ENCODE results near the gene RAP1GAP2.
"Not testable (repeated sequence)": the region's sequence is repeated elsewhere in the genome, so short reads cannot be mapped to it uniquely, and the experiment has no call there.

RAP1GAP2 gene

DNA sequence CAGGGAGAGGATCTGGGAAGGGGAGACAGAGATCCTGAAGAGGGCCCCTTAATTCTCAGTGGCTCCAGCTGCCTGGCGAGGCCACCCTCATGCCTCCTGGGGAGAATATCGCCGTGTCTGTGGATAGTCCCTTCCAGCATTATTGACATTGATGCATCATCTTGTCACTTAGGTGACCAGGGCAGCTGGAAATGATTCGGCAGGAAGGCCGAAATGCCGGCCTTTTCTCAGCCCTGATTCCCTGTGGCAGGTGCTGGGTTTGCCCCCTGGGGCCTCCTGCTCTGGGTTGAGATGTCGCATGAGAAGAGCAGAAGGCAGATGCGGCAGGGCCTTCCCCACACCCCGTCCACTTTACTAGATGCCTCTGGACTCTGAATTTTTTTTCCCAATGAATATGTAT, 89.5 kb downstream of the RAP1GAP2 start:
- no peak for DNase-seq

DNA sequence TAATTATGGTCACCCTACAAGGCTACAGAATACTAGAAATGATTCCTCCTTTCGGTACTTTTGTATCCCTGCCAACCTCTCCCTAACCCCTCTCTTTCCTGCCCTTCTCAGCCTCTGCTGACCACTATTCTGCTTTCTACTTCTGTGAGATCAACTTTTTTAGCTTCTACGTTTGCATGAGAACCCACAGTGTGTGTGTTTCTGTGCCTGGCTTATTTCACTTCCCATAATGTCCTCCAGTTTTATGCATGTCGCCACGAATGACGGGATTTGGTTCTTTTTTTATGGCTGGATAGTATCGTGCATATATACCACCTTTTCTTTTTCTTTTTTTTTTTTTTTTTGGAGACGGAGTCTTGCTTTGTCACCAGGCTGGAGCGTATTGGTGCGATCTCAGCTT, 92.1 kb downstream of the RAP1GAP2 start:
- no peak for DNase-seq

DNA sequence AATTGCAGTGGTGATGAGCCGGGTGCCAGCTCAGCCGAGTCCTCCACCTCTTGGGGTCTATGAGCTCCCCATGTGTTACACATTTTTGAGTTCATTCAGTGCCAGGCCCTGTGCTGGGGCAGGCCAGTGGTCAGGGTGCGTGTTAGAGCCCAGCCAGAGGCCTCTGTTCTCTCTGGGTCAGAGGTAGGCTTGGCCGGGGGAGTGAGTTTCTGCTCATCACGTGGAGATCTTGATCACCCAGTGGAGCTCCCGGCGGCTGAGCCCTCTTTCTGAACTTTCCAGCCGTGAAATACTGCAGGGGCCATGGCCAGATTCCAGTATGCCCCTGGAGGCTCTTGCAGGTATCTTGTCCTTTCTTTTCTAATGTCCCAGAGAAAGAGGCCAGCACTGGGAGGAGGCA, 93.0 kb downstream of the RAP1GAP2 start:
- DNase-seq = no peak

DNA sequence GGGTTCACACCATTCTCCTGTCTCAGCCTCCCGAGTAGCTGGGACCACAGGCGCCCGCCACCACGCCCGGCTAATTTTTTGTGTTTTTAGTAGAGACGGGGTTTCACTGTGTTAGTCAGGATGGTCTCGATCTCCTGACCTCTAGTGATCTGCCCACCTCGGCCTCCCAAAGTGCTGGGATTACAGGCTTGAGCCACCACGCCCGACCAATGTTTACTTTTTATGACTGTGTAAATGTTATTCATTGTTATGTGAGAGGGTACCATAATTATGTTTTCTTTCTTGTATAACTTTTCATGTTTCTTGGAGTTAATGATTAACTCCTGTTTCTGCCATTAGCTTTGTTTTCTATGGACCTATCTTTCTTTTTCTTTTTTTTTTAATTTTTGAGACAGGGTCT, 94.5 kb downstream of the RAP1GAP2 start:
- not testable (repeated sequence) for DNase-seq

DNA sequence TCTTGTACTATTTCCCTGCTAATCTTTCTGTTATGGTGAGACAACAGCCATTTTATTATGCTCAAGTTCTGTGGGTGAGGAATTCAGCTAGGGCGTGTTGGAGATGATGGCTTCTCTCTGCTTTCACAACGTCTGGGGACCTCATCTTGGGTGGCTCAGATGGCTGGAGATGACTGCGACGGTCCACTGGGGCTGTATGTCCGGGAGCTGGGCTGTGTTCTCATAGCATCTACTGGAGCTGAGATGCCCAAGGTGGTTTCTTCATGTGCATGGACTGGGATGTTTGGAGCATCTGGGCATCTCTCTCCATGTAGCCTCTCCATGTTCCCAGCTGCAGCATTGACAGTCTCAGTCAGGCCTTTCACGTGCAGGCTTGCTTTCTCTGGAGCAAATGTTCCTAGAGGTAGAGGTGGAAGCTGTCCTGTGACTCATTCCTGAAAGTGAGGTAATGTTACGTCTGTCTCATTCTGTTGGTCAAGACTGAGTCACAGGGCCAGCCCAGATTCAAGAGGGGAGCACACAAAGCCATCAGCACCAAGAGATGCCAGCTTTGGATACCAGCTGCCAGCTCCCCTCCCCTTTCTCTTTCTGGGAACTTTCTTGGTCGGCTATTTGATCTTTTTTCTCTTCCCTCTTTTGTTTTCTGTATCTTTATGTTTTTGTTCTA, 96.2 kb downstream of the RAP1GAP2 start:
- no peak for DNase-seq

DNA sequence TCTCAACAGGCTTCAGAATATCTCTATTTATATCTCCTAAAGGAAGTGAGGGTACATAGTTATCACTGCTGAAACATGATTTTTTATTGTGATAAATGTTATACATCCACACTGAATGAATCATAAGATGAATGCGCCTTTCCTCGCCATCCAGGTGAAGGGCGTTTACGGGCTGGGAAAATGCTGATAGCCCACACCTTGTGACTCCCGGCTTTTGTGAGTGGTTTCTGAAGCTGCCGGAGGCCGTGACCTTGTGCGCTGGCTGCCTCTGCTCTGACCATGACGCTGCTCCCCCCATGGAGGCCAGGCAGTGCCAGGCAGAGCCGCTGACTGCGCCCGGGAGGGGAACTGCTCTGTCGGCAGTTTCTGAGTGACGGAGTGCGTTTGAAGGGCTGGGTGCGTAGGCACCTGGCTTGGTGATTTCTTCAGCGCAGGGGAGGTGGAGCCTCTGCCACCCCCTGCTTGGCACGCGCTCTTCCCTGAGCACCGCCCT, 97.2 kb downstream of the RAP1GAP2 start:
- no peak for DNase-seq

DNA sequence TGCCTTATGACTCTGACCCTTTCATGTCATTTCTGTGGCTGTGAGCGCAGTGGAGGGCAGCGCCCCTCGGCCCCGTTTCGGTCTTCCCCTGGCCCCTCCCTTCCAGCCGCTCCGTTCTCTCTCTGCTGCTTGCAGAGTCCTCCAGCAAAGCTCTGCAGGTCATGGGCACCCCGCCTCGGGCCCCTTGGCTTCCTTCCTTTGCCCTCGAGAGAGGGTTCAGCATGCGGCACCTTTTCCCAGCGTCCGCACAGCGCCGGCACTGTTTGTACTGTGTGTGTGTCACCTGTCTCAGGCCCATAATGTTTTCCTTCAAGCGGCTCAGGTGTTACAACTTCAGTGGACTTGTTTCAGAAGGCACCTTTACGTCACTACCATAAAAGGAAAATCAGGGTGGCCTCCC, 98.5 kb downstream of the RAP1GAP2 start:
- no peak for DNase-seq

DNA sequence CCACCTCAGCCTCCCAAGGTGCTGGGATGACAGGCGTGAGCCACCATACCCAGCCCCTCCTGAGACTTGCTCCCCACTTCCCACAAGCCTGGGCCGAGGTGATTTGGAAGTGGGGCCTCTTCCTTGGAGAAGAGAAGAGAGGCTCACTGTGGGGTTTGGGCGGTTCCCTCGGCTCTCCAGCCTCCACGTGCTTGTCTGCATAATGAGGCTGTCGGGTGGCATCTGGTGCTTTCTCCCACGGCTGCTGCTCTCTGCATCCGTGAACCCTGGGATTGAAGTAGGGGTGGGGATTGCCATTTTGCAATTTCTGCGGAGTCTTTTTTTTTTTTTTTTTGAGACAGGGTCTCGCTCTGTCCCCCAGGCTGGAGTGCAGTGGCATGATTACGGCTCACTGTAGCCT, 101.4 kb downstream of the RAP1GAP2 start:
- DNase-seq = no peak

DNA sequence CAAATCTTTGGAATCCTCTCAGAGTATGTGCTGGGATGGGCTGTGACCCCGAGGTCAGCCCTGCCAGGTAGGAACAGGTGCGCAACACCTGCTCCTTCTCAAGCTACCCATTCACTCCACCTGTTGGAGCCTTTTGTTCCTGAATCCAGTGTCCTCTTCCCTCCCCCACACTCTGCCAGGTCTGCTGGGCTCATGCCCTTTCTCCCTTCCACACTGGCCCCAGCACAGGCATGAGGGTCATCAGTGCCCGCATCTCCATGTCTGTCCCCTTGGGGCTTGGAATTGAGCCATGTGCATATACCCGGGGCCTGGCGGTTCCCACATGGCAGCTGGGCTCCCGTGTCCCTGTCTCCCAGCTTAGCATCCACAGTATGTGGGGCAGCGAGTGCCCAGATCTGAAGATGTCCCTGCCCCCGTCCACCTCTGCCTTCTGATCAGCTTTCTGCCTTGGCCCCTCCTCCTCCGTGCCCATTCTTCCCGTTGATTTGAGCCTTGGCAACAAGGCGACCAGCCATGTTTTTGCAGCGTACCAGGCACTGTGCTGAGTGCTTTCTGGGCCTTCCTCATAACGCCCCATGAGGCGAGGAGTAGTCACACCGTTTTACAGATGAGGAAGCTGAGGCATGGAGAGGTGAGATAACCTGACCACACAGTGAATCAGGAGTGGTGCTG, 102.2 kb downstream of the RAP1GAP2 start:
- no peak for DNase-seq

DNA sequence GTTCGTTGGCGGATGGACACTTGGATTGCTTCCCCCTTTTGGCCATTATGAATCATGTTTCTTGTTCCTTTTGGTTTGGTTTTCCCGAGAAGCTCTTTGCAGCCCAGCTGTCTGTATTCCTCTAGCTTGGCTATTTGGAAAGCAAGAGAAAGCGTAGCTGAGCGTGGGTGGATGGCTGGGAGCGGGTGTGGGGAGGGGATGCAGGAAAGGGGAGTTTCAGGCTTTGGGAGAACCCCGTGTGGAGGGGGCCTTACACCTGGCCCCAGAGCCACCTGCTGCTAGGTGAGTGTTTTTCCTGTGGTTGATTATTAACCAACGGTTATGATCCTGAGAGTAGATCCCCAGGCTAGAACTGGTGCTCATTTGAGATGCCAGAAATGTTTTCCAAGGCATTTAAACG, 103.7 kb downstream of the RAP1GAP2 start:
- no peak for DNase-seq

DNA sequence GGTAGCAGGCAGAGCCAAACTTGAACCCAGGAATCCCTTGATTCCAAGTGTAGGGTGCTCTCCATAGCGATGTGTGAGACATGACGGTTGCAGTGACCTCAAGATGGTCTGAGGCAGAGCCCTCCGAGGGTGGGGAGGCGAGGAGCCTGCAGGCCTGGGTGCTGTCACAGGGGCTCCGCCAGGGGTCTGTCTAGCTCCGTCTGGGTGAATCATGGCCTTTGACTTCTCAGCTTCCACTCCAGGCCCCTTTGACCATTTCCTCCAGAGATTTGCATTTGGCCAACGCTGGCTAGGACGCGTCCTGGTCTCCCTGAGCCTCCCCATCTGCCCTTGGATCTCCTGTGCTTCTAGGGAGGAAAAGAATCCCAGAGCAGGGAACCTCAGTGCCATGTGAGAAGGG, 104.6 kb downstream of the RAP1GAP2 start:
- no peak for DNase-seq

DNA sequence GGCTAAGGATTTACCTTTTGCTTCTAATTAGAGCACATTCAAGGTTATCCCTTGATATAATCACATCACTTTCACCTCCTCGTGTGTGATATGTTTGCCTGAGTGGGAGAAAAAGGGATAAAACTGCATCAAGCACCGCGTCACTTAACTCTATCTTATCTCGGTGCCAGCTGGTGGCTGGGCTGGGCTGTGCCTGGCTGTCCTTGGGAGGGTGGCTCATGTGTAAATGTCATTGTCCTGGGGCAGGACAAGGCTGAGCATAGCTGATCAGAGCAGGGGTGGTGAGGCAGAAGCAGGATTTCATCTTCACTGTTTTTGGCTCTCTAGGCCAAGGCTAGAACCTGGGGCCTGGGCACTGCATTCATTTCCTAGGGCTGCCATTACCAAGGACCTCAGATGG, 105.3 kb downstream of the RAP1GAP2 start:
- no peak for DNase-seq

DNA sequence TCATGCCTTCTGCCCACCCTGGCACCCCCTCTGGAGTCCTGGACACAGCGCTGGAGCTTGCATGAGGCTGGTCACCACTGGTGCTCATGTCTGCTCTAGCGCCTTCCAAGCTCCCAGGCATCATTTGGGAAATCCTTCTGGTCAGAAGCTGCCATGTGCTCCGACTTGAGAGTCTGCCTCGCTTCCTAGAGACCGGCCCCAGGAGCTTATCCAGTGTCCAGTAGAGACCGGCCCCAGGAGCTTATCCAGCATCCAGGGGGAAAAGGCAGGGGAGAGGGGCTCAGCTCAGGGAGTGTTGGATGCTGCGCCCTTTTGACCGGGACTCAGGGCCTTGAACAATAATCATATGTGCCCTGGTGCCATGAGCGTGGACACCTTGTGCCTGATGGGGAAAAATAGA, 106.3 kb downstream of the RAP1GAP2 start:
- no peak for DNase-seq

DNA sequence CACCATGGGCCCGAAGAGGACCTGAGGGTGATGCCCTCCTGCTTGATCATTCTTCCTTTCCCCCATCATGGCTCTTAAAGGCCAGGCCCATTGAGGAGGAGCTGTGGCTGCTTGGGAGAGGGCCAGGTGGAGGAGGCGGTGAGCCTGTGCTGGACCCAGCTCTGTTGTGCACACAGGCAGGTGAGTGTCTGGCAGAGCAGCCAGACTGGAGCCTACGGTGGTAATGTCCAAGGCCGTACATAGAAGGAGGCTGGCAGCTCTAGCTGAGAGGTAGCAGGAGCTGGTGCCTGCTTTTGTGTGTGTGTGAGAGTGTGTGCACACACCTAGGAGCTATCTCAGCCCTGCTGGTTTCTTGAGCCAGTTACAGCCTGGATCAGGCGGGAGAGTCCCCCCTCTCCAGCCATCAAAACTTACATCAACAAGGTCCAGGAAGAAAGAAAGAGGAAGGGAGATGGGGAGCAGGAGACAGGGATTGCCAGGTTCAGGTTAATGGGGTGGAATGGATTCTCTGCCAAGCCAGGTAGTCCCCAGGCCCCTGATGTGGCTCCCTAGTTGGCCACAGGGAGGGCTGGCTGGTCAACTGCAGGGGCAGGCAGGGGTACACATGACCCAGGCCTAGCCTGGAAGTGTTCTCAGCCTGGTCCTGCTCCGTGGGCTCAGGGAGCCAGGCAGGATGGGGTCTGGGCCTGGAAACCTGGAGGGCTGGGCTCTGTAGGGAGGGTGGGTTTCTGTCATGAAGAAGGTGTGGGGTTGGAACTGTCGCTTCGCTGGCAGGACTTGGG, 107.1 kb downstream of the RAP1GAP2 start:
- DNase-seq = no peak

DNA sequence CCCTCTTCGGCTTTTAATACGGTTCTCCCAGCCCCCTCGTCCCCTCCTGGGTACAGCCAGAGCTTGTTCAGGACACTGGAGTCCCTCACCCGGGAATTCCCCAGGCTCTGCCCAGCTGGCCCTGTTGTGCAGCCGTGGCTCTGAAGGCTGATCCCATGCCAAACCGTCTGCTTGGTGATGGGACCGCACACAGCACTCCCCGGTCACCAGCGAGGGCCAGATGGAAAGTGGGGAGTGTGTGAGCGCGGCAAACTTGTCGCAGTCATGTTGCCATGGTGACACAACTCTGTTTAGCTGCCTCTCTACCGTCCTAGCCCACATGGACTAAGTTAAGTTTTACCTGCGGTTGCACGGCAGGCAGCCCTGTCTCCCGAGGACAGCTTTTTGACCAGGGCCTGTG, 107.9 kb downstream of the RAP1GAP2 start:
- DNase-seq = peak; percentile 56

DNA sequence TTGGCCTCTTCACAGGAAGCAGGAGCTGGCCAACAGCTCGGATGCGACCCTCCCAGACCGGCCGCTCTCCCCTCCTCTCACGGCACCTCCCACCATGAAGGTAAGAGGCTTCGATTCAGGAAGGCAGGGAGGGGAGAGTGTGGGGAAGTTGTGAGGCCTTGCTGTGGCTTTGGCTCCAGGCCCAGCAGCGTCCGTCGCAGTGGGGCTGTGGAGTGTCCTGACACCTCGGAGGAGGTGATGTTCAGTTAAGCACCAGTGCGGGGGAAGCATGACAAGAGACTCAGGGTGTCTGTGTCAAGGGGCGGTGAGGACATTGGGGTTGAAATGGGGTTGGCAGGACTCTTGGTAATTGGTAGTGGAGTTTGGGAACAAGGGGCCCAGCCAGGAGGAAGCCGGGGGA, 109.0 kb downstream of the RAP1GAP2 start:
- no peak for DNase-seq

DNA sequence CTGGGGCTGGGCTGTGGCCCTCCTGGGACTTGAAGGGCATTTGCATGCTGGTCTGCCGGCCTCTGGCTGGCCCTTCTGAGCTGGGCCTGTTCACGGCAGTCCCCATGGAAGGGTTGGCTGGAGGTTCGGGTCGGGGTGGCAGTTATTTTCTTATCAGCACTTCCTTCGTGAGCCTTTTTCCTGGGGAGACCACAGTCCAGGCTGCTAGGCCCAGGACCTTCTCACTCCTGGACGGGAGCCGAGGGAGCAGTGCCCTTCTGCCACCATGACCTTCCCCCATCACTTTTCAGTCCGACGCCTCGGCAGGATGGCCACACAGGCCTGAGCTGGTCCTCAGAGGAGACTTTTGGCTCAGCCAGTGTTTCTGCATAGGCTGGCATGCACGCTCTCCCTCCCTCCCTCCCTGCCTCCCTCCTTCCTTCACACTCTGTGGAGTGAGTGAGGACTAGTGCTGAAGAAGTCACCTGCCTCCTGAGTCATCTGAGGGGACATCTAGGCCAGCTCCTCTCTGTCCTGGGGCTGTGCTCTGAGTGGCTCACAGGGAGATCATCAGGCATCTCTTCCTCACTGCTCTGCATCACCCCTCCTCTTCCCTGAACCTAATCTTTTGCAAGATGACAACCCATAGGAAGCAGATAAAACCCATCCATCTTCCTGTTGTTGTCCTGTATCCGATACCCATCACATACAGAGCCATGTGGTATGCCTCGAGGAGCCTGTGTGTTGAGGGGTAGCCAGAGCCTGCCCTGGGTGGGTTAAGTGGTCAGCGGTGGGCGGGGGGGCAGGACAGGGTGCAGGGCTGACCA, 109.7 kb downstream of the RAP1GAP2 start:
- no peak for DNase-seq

DNA sequence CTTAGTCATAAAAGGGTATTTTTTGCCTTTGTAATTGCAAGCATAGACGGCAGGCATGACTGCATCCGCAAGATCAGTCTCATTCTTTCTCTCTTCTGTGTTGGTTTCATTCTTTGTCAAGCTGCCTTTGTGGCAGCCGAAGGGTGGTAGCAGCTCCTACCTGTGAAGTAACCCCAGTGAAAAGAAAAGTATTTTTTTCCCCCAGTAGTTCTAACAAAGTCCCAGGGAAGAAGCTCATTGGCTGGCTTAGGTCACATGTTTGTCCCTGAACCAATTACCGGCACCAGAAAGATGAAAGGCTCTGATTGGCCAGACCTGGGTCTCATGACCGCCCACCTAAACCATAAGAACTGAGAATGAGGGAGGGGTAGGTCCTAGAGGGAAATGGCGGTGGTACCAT, 110.7 kb downstream of the RAP1GAP2 start:
- no peak for DNase-seq

DNA sequence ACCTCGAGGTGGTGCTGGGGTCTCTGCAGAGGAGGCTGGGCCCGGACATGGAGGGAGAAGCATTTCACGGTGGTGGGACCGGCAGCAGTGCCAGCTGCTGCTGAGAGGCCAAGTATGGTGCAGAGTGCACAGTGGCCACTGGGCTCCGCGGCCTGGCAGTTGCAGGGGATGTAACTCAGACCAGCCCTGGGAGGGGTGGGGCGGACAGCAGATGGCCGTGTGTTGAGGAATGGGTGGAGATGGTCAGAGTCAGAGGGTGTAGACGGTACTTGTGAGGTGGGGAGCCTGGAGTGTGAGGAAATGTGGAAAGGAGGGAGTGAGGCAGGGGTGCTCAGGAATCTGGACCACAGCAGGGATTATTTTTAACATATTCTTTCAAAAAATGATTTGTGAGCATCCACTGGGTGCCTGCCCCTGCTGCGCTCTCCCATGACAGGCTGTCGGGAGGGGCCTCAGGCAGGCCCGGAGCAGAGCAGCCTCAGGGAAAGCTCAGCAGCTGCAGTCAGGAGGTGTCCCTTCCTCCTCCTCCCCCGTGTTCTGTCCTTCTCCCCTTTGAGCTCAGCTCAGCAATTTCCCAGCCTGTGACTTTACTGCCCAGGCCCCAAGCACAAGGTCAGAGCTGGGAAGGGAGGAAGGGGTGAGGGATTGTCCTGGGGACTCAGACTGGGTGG, 113.1 kb downstream of the RAP1GAP2 start:
- no peak for DNase-seq

DNA sequence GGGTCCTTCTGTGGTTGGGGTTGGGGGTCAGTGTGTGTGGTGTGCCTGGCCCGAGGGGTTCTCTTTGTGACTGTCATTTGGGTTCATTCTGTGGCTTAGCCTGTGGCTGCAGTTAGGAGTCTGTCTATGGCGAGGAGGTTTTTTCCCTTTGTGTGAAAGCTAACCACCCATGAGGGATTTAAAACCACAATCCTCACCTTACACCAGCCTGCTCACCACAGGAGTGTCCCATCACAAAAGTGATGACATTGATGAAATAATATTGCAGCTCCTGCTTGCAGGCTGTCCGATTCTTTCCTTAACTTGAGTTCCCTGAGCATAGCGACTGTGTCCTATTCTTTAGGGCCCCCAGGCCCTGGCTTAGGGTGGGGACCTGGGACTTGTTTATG, 113.6 kb downstream of the RAP1GAP2 start:
- DNase-seq = no peak

DNA sequence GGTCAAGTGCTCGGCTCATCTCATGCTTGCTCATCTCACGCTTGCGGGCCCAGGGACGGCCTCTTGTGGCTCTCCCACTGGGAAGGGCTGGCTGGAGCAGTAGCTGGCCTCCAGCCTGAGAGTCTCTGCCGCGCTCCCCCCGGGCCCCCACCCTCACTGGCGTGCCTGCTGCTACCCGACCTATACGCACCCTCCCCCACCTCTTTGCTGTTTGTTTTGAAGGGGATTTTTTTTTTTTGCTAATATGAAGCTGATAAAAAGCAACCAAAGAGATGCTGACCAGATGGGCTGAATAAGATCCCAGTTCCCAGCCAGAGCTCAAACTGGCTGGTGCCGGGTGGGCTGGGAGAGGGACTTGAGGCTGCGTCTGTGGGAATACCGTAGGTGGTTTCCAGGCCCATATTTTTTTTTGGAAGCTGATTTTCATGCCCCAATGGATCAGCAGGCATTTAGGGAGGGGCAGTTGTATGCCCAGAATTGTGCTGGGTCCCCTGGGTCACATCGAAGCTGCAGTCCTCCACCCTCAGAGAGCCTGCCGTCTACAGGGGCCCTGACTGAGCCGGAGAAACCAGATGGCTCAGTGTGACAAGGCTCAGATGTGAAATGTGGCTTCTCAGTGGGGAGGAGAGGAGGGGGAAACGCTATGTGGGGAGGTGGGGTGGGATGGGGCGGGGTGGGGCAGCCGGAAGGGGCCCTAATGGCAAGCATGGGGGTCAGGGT, 115.0 kb downstream of the RAP1GAP2 start:
- DNase-seq = no peak

DNA sequence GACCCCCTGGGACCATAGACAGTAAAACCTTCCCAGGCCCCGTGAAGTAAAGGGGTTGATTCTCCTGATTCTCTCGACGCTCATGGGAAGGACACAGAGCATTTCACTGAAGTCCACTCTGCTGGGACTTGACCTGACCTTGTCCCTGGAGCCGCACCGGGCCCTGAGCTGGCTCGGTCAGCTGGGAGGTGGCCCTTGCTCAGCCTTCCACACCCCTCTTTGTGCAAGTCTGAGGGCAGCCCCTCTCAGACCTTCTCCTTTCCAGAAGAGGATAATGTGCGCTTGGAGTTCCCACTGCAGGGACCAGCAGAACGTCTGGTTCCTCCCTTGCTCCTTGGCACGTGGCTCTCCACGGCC, 115.5 kb downstream of the RAP1GAP2 start:
- DNase-seq = no peak
